IPS DF 4.7 (cell line): ENCODE results near the gene TEX261.

Experiments
- DNase-seq: peaks from one replicate; pipeline ENCODE4 v3.0.0-alpha.2; 2013; ENCODE audit warnings: low spot score; ENCODE audit errors: extremely low read depth

TEX261 gene

GRCh38 chr2:70982971-70983370 is 11.7 kb downstream of the TEX261 start:
- no peak for DNase-seq

DNA sequence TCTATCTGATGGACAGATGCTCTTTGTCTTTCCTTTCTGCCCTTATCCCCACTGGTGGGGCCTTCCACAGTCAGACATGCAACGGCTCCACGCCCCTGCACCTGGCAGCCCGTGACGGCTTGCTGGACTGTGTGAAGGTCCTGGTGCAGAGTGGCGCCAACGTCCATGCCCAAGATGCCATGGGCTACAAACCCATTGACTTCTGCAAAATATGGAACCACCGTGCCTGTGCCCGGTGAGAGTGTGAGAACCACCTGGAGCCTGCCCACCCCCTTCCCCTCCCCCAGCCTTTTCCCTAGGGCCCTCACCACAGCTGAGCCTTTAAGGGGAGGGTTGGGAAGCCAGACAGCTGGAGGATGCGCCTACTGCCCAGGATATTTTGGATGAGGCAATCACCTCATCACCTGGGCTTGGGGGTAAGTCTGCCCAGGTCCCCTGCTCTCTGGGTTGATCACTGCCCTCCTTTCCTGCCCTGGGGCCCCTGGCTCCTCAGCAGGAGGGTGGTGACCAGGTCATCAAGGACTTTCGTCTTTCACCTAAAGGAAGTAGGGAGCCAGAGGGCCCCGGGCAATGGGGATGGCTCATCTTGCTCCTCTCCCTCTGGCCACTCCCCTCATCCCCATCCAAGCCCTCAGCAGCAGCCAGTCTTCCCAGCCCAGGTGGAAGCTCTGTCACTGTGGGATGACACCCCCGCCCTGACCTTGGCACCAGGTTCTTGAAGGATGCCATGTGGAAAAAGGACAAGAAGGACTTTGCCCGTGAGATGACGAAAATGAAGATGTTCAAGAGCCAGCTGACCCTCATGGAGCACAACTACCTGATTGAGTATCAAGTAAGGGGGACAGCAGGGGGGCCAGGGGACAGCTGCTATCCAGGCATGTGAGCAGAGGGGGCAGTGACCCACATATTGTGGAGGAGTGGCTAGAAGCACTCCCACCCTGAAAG is 12.5 kb downstream of the TEX261 start:
- DNase-seq: no peak

DNA sequence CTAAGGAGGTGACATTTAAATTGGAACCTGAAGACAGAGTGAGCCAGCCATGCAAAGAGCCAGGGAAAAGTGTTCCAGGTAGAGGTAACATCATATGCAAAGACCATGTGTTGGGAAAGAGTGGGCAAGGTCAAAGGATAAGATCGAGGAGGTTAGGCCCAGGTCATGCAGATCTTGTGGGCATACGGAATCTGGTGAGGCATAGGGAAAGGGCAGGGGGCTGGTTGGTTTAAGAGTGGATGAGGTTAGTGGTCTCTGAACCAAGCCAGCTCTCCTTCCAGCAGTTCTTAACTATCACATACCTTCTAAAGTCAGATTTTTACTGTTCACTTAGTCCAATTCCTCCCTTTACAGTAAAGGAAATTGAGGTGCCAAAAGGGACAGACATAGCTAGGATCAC is 13.3 kb downstream of the TEX261 start:
- DNase-seq: no peak

DNA sequence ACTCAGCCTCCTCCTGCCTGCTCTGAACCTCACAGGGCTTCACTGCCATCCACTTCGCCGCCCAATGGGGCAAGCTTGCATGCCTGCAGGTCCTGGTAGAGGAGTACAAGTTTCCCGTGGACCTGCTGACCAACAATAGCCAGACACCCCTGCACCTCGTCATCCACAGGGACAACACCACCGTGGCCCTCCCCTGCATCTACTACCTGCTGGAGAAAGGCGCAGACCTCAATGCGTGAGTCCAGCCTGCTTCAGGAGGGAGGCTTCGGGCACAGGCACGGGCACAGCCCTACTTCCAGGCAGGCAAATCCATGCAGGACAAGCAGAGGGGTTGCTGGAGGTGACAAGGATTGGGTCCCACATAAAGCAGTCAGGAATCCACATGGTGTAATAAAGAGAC is 15.0 kb downstream of the TEX261 start:
- DNase-seq: no peak

DNA sequence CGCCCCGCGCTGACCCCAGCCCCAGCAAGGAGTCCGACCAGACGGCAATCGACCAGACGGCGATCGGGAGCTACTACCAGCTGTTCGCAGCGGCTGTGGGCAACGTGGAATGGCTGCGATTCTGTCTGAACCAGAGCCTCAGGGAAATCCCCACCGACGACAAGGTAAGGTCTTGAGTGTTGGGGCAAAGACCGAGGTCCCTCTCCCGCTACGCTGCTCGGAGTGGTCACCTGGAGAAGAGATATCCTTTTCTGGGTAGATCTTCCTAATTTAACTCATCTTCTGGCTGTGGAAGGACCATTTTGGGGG is 15.5 kb downstream of the TEX261 start:
- no peak for DNase-seq

DNA sequence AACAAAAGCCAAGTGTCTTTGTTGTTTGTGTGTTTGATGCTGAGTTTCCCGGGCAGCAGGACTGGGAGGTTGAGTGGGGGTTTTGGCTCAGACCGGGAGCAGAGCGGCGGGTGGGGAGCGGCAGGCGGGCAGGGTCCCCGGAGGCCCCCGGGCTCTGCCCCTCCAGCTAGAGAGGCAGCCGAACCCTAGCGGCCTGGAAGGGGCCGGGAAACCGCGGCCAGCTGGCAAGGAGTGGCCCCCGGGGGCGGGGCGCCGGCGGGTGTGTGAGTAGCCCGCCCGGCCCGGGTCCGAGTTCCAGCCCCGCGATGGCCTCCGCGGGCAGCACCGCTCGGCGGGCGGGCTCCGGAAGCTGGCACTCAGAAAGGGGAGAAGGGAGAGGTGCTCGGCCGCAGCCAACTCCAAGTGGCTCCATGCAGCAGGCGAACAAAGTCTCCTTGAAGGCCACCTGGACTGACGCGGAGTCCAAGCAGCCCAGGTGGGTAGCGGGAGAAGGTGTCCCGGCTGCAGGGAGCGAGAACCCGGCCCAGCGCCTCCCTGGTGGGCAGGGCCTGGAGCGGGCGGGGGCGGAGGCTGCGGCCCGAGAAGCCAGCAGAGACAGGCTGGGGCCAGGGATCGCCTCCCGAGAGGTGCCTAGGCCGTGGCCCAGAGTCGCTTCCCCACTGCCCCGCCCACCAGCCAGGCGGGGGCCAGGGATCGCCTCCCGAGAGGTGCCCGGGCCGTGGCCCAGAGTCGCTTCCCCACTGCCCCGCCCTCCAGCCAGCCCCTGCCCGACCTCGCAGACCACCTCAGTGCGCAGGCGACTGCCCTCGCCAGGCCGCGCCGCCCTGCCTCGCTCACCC is 16.1 kb downstream of the TEX261 start, which contains the start of gene ANKRD53:
ANKRD53 (plus strand) TSS at position 290 of the 839 bp plus-strand sequence; CDS start at position 306, 16 bp downstream.
- no peak for DNase-seq

GRCh38 chr2:70977605-70978205 is 17.0 kb downstream of the TEX261 start:
- DNase-seq: no peak

DNA sequence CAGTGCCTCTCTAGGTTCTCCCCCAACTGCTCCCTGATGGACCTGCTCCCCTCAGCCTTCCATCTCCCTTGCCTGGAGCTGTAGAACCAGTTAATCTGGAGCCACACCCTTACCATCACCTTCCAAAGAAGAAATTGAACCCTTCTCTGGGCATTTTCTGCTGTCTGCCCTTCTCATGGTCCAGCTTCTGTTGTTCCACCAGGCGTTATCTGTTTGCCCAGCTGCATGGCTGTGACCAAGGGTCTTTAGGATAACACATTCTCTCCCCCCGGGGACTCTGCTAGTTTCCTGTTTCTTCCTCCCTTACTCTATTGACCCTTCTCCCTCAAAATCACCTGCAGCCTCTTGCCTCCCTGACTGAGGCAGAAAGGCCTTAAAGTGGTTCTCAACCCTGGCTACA is 19.4 kb downstream of the TEX261 start:
- no peak for DNase-seq

GRCh38 chr2:70974592-70974991 is 20.1 kb downstream of the TEX261 start:
- no peak for DNase-seq

DNA sequence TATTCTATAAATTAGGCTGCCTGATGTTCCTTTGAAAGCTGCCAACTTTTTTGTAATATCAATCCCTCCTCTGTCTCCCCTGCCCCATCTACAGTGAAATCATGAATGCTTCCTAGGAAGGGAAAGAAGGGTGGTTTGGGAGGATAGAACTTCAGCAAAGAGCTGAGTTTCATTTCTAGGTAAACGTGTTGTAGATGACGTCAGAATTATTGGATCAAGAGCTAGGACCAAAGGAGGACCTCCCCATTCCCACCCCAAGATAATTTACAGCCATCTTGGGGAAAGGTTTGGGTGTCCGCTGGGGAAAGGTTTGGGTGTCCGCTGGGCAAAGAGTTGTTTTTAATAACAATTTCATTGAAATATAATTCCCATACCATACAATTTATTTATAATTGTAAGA is 27.5 kb downstream of the TEX261 start:
- no peak for DNase-seq

GRCh38 chr2:70966681-70967080 is 28.0 kb downstream of the TEX261 start:
- DNase-seq: no peak

- no peak for DNase-seq
Measured at GRCh38 chr2:70965506-70965905, 29.2 kb downstream of the TEX261 start.

DNA sequence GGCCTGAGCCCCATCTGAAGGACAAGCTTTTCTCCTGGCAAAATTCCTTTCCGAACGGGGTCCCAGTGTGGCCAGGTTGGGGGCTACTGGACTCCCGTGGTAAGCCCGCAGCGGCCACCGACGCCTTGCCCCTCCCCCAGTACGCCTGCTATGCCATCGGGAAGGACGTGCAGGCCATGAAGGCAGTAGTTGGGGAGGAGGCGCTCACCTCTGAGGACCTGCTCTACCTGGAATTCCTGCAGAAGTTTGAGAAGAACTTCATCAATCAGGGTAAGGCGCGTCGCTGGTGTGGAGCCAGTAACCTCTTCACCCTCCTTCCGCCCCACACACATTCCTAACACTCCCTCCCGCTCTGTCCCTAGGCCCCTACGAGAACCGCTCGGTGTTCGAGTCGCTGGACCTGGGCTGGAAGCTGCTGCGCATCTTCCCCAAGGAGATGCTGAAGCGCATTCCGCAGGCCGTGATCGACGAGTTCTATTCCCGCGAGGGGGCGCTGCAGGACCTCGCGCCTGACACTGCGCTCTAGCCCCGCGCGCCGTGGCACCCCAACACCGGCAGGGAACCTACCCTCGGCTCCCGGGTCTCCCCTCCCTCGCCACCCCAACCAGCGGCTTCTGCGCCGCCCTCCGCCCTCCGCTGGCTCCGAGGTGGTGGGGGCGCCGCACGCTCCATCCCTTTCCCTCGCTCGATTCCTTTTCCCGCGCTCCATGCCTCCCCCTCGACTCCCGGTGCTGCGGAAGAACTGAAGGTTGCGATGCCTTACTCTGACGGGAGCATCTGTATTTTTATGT is 29.9 kb downstream of the TEX261 start:
- no peak for DNase-seq

GRCh38 chr2:70964133-70964532 is 30.5 kb downstream of the TEX261 start:
- no peak for DNase-seq

- DNase-seq: no peak
Measured at GRCh38 chr2:70962885-70963878, 31.5 kb downstream of the TEX261 start.

- DNase-seq: no peak
Measured at GRCh38 chr2:70962211-70962884, 32.3 kb downstream of the TEX261 start.

GRCh38 chr2:70961648-70961994 is 33.1 kb downstream of the TEX261 start:
- DNase-seq: no peak

- DNase-seq: no peak
Measured at GRCh38 chr2:70960833-70961647, 33.6 kb downstream of the TEX261 start.
